Brain pericyte (primary cell): ENCODE measurements around the gene KLK8.
"Not testable (repeated sequence)": the region's sequence is repeated elsewhere in the genome, so short reads cannot be mapped to it uniquely, and the experiment has no call there.

Experiments used
- DNase-seq: peaks from one replicate; pipeline ENCODE4 v3.0.0-alpha.2; 2012; ENCODE audit warnings: low read depth, low spot score

The KLK8 gene

DNA sequence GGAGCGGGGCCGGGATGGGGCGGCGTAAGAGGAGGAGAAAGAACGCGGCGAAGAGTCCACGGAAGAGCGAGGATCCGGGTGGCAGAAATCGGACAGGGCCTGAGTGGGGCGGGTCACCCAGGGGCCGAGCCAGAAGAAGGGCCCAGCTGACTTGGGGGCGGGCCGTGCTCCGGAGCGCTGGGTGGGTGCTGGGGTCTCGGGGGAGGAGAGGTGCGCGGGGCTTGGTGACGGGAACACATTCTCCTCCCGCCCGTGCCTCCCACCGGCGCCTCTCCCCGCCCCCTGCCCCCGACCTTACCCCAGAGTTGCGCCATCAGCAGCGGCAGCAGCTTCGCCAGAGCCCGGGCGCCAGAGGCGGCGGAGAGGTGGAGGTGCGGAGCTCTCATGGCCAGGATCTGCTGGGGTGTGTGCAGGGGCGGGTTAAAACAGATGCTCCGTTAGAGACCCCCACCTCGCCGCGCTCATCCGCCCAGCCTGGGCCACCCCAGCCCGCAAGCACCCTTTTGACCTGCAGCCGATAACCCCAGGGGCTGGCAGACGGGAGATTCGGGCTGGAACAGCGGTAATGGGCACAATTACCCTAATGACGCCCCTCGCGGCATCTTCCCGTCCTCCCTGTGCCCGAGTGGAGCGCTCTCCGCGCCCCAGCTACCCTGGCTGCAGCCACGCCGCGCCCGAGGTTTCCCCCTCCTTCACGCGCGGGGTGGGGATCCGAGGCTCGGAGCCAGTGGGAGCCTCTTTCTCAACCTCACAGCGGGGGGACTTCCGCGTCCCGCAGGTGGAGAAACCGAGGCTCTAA lies 17.5 kb upstream of the KLK8 start:
- no peak for DNase-seq

DNA sequence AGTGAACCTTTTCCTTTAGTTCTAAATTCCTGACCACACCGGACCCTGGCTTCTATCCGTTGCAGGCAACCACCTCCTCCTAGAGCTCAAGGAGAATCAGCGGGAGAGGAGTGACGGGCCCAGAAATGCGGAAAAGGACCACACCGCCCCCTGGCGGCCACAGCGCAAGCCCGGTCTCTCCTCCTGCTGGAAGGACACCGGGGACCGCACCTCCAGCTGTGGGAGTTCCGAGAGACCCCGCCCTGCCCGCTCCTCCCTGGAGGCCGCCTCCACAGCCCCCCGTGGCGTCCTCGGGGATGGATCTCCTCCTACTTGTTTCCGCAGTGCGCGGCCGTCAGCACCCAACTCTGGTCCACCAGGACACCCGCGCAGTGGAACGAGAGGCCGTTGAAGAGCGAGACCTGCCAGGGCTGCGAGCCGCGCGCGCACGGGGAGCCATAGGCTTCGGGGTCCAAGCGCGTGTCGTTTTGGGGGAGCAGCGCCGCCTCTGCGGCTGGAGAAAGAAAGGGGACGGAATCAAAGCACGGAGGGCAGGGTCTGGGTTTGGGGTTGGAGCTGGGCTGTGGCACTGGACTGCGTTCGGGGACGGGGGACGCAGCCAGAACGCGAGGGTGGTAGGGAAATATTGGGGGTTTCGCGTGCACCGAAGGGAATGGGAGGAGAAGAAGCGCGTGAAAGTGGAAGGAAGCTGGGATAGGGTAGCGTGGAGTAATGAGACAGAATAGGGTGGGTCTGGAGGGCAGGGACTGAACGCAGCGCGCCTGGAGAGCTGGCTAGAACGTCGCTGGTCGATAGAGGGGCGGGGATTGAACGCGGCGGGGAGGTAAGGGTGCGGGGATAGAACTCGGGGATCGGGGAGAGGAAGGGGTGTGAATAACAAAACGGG lies 15.6 kb upstream of the KLK8 start:
- DNase-seq = no peak

DNA sequence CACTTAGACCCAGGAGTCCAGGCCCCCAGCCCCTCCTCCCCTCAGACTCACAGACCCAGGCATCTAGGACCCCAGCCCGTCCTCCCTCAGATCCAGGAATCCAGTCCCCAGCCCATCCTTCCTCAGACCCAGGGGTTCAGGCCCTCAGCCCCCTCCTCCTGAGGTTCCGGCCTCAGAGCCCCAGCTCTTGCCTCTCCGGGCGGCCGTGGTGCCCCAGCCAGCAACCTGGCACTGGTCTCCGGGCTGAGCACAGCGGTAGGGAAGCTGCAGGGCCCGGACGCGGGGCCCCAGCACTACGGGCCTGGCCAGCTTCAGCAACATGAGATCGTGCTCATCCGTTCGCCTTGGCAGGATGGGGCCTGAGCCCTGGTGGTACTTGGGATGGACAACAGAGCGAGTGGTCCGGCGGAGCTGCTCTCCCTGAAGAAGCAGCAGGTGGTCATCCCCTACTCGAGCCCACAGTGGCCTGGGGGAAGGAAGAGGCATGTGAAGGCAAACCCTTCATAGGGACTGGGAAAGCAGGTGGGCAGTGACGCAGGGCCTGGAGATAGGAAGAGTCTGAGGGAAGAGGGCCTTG lies 14.4 kb upstream of the KLK8 start:
- DNase-seq = no peak

DNA sequence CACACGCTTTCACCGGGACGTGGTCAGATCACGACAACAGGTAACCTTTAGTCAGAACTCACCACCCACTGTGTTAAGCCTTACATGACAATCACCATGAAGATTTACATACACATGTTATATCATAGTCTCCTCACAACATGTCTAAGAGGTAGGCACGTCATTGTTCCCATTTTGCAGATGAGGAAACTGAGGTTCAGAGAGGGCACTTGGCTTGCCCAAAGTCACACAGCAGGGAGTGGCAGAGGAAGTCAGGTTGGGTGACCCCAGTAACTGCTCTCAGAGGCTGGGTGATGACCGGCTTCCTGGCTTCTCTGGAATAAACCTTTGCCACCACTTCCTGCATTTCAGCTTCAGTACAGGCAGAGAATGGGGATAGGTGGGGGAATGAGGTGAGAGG lies 12.8 kb upstream of the KLK8 start:
- DNase-seq = no peak

DNA sequence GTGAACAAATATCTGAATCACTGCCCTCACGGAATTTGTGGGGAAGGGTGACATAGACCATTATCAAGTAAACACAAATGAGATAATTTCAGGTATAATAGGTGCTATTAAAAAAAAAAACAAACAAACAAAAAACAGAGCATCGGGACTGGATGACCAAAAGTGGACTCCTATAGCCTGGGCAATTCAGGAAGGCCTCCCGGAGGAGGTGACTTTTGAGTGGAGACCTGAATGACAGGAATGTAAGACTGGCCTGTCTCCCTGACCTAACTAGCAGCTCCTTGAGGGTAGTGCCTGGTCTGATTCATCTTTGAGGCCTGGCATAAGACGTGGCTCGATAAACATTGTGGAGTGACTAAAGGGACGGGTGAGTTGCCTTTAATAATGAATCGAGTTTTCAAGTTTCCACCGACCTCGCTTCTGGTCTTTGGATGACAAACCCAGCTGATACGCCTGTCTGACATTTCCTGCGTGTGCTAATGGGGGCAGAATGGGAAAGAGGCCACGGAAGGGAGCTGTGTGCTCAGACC lies 11.3 kb upstream of the KLK8 start:
- DNase-seq = no peak

DNA sequence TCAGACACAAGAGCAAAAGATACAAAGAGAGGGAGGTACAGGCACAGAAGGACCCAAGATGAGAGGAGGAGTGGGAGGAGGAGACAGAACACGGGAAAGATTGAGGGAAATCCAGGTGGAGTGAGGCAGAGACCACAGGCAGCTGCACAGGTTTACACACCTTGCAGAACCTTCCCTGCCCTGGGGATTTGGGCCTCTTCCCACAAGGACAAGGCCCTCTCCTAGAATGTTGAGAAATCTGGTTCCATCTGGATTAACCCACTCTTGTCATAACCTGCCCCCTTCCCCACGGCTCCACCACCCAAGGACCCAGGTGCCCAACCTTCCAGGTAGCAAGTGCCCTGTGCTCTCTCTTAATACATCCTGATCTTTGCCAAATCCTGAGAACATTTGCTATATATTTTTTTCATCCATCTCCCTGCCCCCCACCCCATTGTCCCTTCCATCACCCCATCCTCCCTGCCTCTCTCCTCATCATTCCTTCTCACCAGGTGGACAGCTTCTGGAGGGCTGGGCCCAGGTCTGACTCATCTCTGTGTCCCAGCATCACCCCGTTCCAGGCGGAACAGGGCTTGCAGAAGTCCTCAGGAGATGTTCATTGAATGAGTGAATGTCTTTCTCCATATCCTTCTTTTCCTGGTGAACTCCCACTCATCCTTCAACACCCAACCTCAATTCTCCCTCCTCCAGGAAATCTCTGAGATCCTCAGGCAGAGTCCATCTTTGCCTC lies 8.8 kb upstream of the KLK8 start:
- no peak for DNase-seq

DNA sequence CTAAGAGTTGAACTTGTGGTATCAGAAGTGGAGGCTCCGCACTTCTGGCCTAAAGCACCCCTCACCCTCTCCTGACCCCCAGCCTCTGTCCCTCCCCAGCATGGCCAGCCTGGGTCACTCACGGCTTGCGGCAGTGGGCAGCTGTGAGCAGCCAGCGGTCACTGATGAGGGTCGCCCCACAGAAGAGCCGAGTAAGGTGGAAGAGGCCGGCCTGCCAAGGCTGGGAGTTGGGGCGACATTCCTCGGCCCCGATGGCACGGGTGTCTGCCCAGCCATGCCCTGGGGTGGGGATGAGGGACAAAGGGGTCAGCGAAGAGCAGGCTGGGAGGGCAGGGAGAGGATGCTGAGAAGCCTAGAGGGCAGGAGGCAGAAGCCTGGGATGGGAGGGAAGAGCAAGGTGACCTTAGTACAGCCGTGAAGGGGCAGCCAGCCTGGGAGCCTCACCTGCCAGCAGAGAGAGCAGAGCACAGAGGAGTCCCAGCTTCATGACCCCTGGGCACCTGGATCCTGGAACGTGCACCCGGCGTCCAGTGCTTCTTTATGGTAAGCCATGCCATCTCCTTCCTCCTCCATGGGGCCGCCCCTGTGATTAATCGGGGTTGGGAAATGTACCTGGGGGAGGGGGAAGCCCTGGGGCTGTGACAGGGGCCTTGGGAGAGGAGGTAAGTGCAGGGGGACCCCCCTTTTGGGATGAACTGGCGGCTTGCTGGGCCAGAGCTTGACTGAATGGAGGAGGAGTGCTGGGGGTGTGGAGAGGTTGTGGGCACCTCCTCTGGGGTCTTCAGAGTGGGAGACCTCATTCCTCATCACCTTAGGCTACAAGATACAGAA lies 7.9 kb upstream of the KLK8 start:
- no peak for DNase-seq

DNA sequence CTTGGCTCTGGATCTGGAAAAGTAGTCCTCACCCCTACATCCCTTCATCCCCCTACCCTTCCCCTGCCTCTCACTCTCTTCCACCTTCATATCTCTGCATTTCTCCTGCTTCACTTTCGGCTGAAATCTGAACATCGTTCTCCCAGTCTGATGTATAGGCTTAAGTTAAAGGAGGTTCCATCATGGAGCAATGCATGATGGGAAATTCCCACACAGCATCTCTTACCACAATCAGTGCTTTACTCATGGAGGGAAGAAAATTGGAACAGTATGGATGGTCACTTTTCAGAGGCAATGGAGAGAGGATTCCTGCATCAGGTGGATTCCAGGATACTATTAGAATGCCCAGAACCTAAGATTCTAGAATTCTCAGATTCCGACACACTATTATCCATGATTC lies 6.1 kb upstream of the KLK8 start:
- DNase-seq = no peak

DNA sequence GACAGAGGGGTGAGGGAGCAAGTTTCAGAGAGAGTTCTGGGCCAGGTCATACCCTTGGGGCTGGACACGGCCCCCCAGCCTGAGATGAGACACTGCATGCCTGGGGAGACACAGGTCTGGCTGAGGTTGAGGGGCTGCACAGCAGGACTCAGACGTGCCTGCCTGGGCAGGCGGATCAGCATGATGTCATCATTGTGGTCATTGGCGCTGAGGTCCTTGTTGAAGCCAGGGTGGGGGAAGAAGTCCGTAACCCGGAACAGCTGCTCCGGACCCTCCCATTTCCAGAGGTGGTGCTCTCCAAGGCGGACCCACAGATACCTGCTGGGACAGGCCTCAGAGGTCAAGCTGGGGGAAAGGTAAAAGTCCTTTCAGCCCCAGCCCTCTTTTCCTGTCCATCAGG lies 5.0 kb upstream of the KLK8 start:
- no peak for DNase-seq

DNA sequence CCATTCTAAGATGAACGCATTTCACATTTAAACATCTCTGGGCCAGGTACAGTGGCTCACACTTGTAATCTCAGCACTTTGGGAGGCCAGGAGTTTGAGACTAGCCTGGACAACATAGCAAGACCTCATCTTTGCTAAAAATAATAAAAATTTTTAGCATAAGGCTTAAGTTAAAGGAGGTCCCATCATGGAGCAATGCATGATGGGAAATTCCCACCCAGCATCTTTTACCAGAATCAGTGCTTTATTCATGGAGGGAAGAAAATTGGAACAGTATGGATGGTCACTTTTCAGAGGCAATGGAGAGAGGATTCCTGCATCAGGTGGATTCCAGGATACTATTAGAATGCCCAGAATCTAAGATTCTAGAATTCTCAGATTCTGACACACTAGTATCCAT lies 3.8 kb upstream of the KLK8 start:
- DNase-seq = no peak

DNA sequence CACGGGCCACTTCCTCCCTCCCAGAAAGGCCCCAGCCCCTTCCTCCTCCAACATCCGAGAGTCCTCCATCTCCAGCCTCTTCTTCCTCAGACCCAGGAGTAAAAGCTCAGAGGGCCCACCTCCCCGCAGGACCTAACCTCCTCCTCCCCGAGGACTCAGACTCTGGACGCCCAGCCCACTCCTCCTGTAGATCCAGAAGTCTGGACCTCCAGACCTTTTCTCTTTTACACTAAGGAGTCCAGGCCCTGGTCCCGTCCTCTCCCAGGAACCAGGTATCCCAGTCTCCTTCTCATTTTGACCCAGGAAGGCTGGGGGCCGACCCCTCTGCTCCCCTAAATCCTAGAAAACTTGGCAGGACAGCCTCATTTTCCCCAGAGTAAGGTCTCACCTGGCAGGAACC lies 1.9 kb upstream of the KLK8 start:
- DNase-seq = no peak

DNA sequence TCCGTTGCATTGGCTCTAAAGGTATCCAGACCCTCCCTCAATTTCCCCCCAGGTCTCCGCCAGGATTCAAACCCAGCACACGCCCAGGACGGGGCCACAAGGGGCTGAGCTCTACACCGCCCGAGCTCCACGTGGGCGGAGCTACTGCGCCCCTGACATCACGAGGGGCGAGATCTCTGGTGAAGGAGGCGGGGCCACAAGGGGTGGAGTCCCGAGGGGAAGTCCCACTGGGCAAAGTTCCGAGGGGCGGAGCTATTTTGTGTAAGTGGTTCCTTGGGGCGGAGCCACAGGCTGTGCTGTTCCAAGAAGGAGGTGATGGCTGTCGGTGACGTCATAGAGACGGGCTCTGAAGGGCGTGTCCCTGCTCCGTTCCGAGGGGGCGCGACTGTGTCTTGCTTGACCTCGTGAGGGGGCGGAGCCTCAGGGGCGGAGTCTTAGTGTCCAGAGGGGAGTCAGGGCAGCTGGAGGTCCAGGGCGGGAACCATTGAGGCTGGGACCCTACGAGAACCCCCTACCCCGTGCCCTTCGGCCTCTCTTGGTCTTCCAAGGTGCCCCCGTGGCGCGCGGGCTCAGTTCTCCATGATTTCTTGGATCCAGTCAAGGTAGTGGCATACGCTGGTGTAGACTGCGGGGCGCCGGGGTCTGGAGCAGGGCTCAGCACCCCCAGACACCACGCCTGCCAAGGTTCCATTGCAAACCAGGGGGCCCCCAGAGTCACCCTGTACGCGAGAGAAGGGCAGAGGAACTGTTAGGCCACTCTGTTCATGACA lies 1.3 kb upstream of the KLK8 start:
- no peak for DNase-seq

DNA sequence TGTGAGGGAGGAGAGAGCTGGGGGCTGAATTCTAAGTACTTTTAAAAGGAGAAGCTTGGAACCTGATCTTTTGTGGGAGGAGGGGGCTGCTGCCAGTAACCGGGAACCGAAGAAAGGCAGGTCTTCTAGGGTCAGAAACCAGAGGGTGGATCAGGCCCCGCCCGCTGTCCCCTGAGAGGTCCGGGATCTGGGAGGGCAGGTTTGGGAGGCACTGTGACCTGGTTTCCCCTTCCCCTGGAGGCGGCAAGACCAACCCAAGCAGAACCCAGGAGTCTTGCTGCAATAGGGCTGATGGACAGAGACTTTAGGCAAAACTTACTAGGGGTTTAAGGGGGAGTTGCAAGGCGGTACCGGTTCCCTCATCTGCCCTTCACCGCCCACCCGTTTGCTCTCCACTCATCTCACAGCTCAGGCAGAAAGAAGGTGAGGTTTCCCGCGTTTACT lies 707 bp upstream of the KLK8 start:
- no peak for DNase-seq

DNA sequence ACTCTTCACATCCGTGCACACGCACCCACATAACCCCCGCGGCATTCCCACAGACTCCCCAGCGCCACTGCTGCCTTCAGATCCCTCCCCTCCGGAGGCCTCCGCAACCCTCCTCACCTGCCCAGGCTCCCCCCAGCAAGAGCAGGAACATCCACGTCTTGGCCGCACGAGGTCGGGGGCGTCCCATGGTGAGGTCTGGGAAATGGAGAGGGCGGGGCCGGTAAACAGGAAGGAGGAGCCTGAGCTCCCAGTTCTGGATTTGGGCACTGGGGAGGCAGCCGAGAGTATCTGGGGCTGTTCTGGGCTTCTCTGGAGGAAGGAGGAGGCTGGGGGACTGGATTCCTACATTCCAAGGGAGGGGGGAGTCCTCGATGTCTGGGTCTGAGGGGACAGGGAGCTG lies 423 bp downstream of the KLK8 start:
- DNase-seq = no peak

DNA sequence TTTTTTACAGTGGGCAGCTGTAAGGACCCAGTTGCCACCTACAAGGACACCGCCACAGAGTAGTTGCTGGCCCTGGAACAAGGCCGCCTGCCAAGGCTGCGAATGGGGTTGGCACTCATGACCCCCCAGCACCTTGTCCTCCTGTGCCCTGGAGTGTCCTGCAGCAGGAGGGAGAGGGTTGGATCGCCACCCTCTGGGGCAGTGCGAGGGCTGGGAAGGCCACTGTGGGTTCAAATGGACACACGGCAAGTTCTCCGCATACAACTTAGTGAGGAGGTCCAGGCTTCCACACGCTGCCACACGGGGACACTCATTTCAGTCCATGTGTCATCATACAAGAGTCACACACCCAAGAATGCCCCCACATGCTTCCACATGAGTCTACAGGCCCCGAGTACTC lies 978 bp downstream of the KLK8 start:
- DNase-seq = no peak

DNA sequence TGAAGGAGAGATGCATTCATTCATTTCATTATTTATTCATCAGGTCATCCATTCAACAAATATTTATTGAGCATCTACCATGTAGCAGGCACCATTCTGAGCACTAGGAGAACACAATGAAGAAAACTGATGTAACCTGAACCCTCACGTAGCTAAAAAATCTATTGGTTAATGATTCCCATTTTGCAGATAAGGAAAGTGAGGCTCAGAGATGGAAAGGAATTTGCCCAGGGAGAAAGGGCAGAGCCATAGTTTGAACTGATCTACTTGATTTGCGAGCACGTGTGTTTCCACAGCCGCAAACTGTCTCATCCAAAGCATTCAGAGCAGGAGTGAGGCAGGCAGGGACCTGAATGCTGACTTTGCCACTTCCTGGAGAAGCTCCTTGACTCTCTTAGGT lies 2.7 kb downstream of the KLK8 start:
- no peak for DNase-seq

DNA sequence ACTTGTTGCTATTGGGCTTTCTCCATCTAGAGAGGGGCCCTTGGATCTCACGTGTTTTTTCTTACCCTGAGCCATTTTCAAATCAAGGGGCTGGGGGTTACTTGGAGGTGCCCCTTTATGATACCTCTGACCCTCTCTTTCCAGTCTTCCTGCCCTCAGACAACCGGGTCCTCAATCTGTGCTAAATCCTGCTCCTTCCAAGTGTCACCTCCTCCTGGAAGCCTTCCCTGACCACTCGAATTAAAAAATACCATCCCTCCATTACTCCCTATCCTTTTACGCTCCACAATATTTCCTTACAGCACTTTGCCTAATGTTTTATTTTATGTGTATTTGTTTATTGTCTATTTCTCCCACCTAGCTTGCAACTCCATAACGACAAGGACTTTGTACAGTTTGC lies 3.3 kb downstream of the KLK8 start:
- DNase-seq = no peak

DNA sequence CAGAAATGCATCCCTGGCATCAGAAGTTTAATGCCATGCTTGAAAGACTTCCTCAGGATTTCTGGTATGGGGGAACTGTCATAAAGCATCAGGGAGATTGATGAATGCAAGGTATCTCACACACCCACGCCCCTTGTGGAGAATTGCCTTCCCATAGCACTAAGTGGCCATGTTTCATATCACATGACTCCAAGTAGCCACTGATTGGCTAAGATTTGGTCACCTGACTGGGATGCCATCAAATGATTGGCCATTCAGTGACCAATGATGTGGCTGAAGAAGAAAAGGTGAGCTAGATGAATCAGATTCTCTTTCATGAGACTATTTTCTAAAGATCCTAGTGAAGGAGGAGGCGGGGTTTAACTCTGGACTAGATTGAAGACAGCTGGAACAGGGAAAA lies 7.3 kb downstream of the KLK8 start:
- no peak for DNase-seq

DNA sequence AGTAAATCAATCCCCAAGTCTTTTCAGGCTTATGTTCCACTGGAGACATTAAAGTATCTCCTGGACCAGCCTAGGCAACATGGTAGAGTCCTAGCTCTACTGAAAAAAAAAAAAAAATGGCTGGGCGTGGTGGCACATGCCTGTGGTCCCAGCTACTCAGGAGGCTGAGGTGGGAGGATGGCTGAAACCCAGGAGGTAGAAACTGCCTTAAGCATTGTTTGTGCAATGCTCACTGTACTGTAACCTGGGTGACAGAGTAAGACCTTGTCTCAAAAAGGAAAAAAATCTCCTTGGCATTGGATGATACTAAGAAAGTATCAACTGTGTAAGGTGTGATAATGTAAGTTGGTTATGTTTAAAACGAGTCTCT lies 8.8 kb downstream of the KLK8 start:
- no peak for DNase-seq

DNA sequence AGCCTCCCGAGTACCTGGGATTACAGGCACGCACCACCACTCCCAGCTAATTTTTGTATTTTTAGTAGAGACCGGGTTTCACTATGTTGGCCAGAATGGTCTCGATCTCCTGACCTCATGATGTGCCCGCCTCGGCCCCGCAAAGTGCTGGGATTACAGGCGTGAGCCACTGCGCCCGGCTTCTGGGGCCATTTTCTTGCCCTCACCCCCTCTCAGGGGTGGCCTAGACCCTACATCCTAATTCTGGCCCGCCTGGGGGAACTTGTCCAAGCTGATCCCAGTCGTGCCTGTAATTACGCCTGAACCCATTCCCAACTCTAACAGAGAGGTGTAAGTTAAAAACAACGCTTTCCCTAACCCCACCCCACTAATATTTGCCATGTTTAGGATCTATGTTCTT lies 17.0 kb downstream of the KLK8 start:
- DNase-seq = not testable (repeated sequence)
